Endothelial cell of umbilical vein (primary cell): ENCODE results near the gene OPA1. TPM values are rescaled to one million over a fixed set of nuclear protein-coding genes. Genes with fewer than 3 reads are reported as not detected.

Source experiments
- BruUV-seq: library from RNA; stranded (reverse); fragments of 400-500 nt; replicated peaks from 2 replicates; lab custom pipeline; 2021; lab: Mats Ljungman, UMichigan
- CTCF ChIA-PET: fragments of 300-600, 350-600 bp; sonication (Branson Sonifier 250); formaldehyde crosslinking; loops from one replicate; lab custom pipeline; 2021; ENCODE audit warnings: antibody characterized with exemption, inconsistent platforms; lab: Charles Lee
- POLR2A ChIA-PET: fragments of 300-600, 350-600 bp; sonication (Branson Sonifier 250); formaldehyde crosslinking; loops from one replicate; lab custom pipeline; 2021; ENCODE audit warnings: antibody characterized with exemption, inconsistent platforms; lab: Charles Lee
- DNase-seq: peaks from one replicate; pipeline ENCODE4 v3.0.0-alpha.2; 2011; ENCODE audit warnings: low read depth, low spot score
- FAIRE-seq: peaks from 2 replicates; lab custom pipeline; 2011; peaks lifted over from hg19 to GRCh38; lab: Jason Lieb, UNC
- H2AFZ ChIP-seq: 2 replicates; pipeline ENCODE4 v1.6.0; 2012; ENCODE audit warnings: low read depth, low read length, control low read depth, inconsistent platforms
- H3K27ac ChIP-seq: 2 replicates; pipeline ENCODE4 v1.5.1; 2011; ENCODE audit warnings: low read depth, mild to moderate bottlenecking, control low read depth, low read length, moderate library complexity; ENCODE audit not compliant: insufficient read depth
- H3K27me3 ChIP-seq, 2 experiments: 2 replicates each; pipeline versions ENCODE4 v1.6.0 to v1.6.1; 2011; ENCODE audit warnings: low read length in 2 of 2, mixed read lengths in 1 of 2; ENCODE audit not compliant: control insufficient read depth in 2 of 2, insufficient read depth in 2 of 2
- H3K36me3 ChIP-seq, 2 experiments: 2 replicates in 1 of 2; 3 replicates in 1 of 2; pipeline ENCODE4 v1.5.1; 2011; ENCODE audit warnings: low read length in 2 of 2, mild to moderate bottlenecking in 1 of 2, moderate library complexity in 1 of 2; ENCODE audit not compliant: control insufficient read depth in 2 of 2, insufficient read depth in 2 of 2; ENCODE audit errors: extremely low read depth in 1 of 2
- H3K4me1 ChIP-seq: 3 replicates; pipeline ENCODE4 v1.5.1; 2011; ENCODE audit warnings: mild to moderate bottlenecking, low read length; ENCODE audit not compliant: control insufficient read depth, insufficient read depth; ENCODE audit errors: extremely low read depth
- H3K4me2 ChIP-seq: 2 replicates; pipeline ENCODE4 v1.6.1; 2011; ENCODE audit warnings: low read length, control low read depth, mixed read lengths; ENCODE audit not compliant: insufficient read depth
- H3K4me3 ChIP-seq, 3 experiments: fragments of 200-600 bp in 1 of 3; sonication (generic), shearing (Covaris generic) in 1 of 3; replicated peaks in 1 of 3; 2 replicates each; pipeline ENCODE4 v1.5.1; 2011 to 2016; ENCODE audit warnings: control low read depth in 3 of 3, low read length in 3 of 3, mild to moderate bottlenecking in 2 of 3, inconsistent platforms in 1 of 3, low read depth in 1 of 3, moderate library complexity in 1 of 3; ENCODE audit not compliant: insufficient read depth in 1 of 3
- H3K79me2 ChIP-seq: 2 replicates; pipeline ENCODE4 v1.6.0; 2012; ENCODE audit warnings: low read length, inconsistent platforms; ENCODE audit not compliant: control insufficient read depth, insufficient read depth
- H3K9ac ChIP-seq: replicated peaks from 2 replicates; pipeline ENCODE3; 2011; ENCODE audit warnings: low read length, control low read depth; ENCODE audit not compliant: insufficient read depth; ENCODE audit errors: extremely low read depth
- H3K9me1 ChIP-seq: replicated peaks from 3 replicates; pipeline ENCODE4 v1.6.0; 2011; ENCODE audit warnings: mild to moderate bottlenecking, low read length; ENCODE audit not compliant: control insufficient read depth, insufficient read depth; ENCODE audit errors: extremely low read depth
- H3K9me3 ChIP-seq: replicated peaks from 2 replicates; pipeline ENCODE4 v1.5.1; 2012; ENCODE audit warnings: low read length, inconsistent platforms; ENCODE audit not compliant: control insufficient read depth, insufficient read depth
- H4K20me1 ChIP-seq: replicated peaks from 2 replicates; pipeline ENCODE3; 2011; ENCODE audit warnings: mild to moderate bottlenecking, low read length; ENCODE audit not compliant: control insufficient read depth, insufficient read depth; ENCODE audit errors: extremely low read depth
- CTCF ChIP-seq, 2 donors: IDR thresholded peaks; 1 replicate in 1 of 2; 2 replicates in 1 of 2; pipeline ENCODE4 v1.5.1; 2011; ENCODE audit warnings: low read length in 2 of 2, mild to moderate bottlenecking in 2 of 2, moderate library complexity in 2 of 2, control low read depth in 1 of 2, inconsistent platforms in 1 of 2, low read depth in 1 of 2; ENCODE audit not compliant: insufficient read depth in 1 of 2; ENCODE audit errors: extremely low read depth in 1 of 2
- EZH2 ChIP-seq: IDR thresholded peaks from 2 replicates; pipeline ENCODE4 v1.6.1; 2012; ENCODE audit warnings: borderline replicate concordance, low read depth, mild to moderate bottlenecking, moderate library complexity, low read length, inconsistent platforms; ENCODE audit not compliant: severe bottlenecking
- FOS ChIP-seq: IDR thresholded peaks from 2 replicates; pipeline ENCODE4 v1.6.1; 2011; ENCODE audit warnings: mild to moderate bottlenecking, low read length, moderate library complexity, borderline replicate concordance; ENCODE audit not compliant: insufficient read depth
- GATA2 ChIP-seq: IDR thresholded peaks from 2 replicates; pipeline ENCODE4 v1.7.0; 2011; ENCODE audit warnings: low read depth, mild to moderate bottlenecking, moderate library complexity, mixed read lengths, low read length; ENCODE audit not compliant: insufficient read length, insufficient read depth
- JUN ChIP-seq: IDR thresholded peaks from 2 replicates; pipeline ENCODE4 v1.6.1; 2011; ENCODE audit warnings: borderline replicate concordance, low read depth; ENCODE audit not compliant: insufficient read length, insufficient read depth
- MAX ChIP-seq: IDR thresholded peaks from 2 replicates; pipeline ENCODE4 v1.6.1; 2011; ENCODE audit not compliant: insufficient read depth, insufficient read length
- MYC ChIP-seq: IDR thresholded peaks from one replicate; pipeline ENCODE4 v1.6.1; 2011; ENCODE audit warnings: mild to moderate bottlenecking, low read depth, low read length
- POLR2A ChIP-seq: IDR thresholded peaks from 2 replicates; pipeline ENCODE4 v1.6.1; 2012; ENCODE audit warnings: low read depth, mild to moderate bottlenecking, control low read depth, low read length
- POLR2AphosphoS5 ChIP-seq: IDR thresholded peaks from 2 replicates; pipeline ENCODE4 v1.6.1; 2012; ENCODE audit warnings: low read depth, mild to moderate bottlenecking, control low read depth, low read length, moderate library complexity; ENCODE audit not compliant: insufficient read depth
- dilution Hi-C: fragments of 300-500 bp; cut with MboI; formaldehyde crosslinking; loops from one replicate; pipeline ENCODE4 v1.15.0; 2019; ENCODE audit warnings: low sequenced_read_pairs; ENCODE audit not compliant: extremely low pct_ligation_motif_present
- intact Hi-C: fragments of 100-400 bp; cut with micrococcal nuclease; formaldehyde crosslinking; loops from one replicate; pipeline ENCODE4 v1.10.0; 2022
- polyA plus RNA-seq, 4 experiments: library from polyadenylated mRNA; depleted of rRNA in 3 of 4; stranded (reverse) in 3 of 4; unstranded in 1 of 4; fragments of >200 nt; gene quantifications; 2 replicates each; pipeline versions ENCODE4 v1.2.1 to v1.2.3, GENCODE V29; 2011 to 2012; ENCODE audit warnings: missing spikeins in 1 of 4
- total RNA-seq: library from RNA; stranded (reverse); gene quantifications from 2 replicates; pipeline ENCODE4 v1.2.3, GENCODE V29; 2021

Gene OPA1
- total and polyA plus RNA-seq, 2 donors (not counting 3 experiments of a cell fraction or from before 2014, with no cell fraction given), result 10.0 to 62.0 TPM

- ChIA-PET POLR2A (no interaction called here), CTCF (interaction anchor here (1.1 to 1.2 kb wide), 2 partner anchors 39 to 67 kb away, joined by 3 to 4 read pairs; no protein-coding TSS in a partner anchor)
- no peak overlapping the region for H3K27ac ChIP-seq
- no peak overlapping the region for H2AFZ ChIP-seq
- TF ChIP-seq EZH2 (no peak), MYC (no peak), MAX (no peak), JUN (no peak), FOS (no peak), CTCF (IDR thresholded peaks at IDR 0.05; ENCODE audit: extremely low read depth in 1 of 2, insufficient read depth in 1 of 2, low read depth in 1 of 2, low read length in 2 of 2) (no peak), POLR2A (no peak), POLR2AphosphoS5 (no peak), GATA2 (no peak)
- no TSS peak for BruUV-seq
- intact Hi-C loops, result no loop called here
- no peak overlapping the region for H3K4me3 ChIP-seq
- no peak overlapping the region for H3K9ac ChIP-seq
- no peaks in the 10 kb centered on the region for H3K4me1 ChIP-seq
- peaks cover 5 to 9% of the 10 kb centered on the region in 2 experiments for H3K27me3 ChIP-seq
- no peaks in the 10 kb centered on the region for H3K9me1 ChIP-seq
- H3K4me2 ChIP-seq, result no peak overlapping the region
- H3K9me3 ChIP-seq, result no peaks in the 10 kb centered on the region
- dilution Hi-C loops, result no loop called here
- DNase-seq (no peak), FAIRE-seq (no peak)
- H3K36me3 ChIP-seq, result no peaks in the 10 kb centered on the region
- H3K79me2 ChIP-seq, result no peaks in the 10 kb centered on the region
- H4K20me1 ChIP-seq, result no peaks in the 10 kb centered on the region
Observed at GRCh38 chr3:193732391-193732790, 139.4 kb downstream of the OPA1 start.
